PFSK-1 (cell line): ENCODE measurements around the gene E2F4.

Source experiments
- FOXP2 ChIP-seq: optimal IDR thresholded peaks from 2 replicates; pipeline ENCODE3; 2011; ENCODE audit warnings: borderline replicate concordance, control low read depth, inconsistent platforms; ENCODE audit not compliant: insufficient read depth; ENCODE audit errors: extremely low read length, extremely low read depth
- POLR2AphosphoS5 ChIP-seq: IDR thresholded peaks from 2 replicates; pipeline ENCODE4 v1.6.1; 2012; ENCODE audit warnings: low read depth, mild to moderate bottlenecking, control low read depth, low read length, moderate library complexity
- REST ChIP-seq, 2 experiments: IDR thresholded peaks; 2 replicates each; pipeline versions ENCODE4 v1.6.1 to v1.8.0; 2011 to 2012; ENCODE audit warnings: low read depth in 2 of 2, low read length in 2 of 2, control low read depth in 1 of 2, inconsistent platforms in 1 of 2, mild to moderate bottlenecking in 1 of 2, moderate library complexity in 1 of 2; ENCODE audit not compliant: insufficient read depth in 1 of 2
- SIN3A ChIP-seq: IDR thresholded peaks from 2 replicates; pipeline ENCODE4 v1.6.1; 2012; ENCODE audit warnings: mild to moderate bottlenecking, low read length, moderate library complexity, borderline replicate concordance; ENCODE audit not compliant: insufficient read depth
- TAF1 ChIP-seq: IDR thresholded peaks from 2 replicates; pipeline ENCODE4 v1.6.1; 2012; ENCODE audit warnings: low read length, control low read depth, borderline replicate concordance; ENCODE audit not compliant: insufficient read depth

Gene E2F4

DNA sequence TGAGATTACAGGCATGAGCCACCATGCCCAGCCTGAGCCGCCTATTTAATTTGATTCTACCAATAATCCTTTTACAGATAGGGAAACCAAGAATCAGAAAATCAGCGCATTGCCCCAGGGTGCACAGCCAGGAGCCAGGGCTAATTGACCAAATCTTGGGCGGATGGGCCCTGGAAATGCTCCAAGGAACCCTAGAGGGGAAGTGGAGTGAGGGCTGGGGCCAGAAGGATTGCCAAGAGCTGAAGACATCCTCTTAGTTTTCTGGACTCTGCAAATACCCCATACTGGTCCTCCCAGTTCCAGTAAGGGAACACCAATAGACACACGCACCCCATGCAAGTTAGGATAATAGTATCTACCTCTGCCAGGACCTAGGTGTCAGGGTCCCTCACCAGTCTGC is 51.5 kb downstream of the E2F4 start:
- no peak for TF ChIP-seq TAF1
- no peak for TF ChIP-seq POLR2AphosphoS5
- no peak for TF ChIP-seq REST (IDR thresholded peaks at IDR 0.05; ENCODE audit: insufficient read depth in 1 of 2, low read depth in 2 of 2, low read length in 2 of 2)

GRCh38 chr16:67244387-67245185 is 52.6 kb downstream of the E2F4 start:
- no peak for TF ChIP-seq POLR2AphosphoS5
- TF ChIP-seq FOXP2 = no peak
- TF ChIP-seq REST (IDR thresholded peaks at IDR 0.05; ENCODE audit: insufficient read depth in 1 of 2, low read depth in 2 of 2, low read length in 2 of 2) = no peak
- no peak for TF ChIP-seq SIN3A
- no peak for TF ChIP-seq TAF1

- TF ChIP-seq REST (IDR thresholded peaks at IDR 0.05; ENCODE audit: insufficient read depth in 1 of 2, low read depth in 2 of 2, low read length in 2 of 2) (no peak), SIN3A (no peak), POLR2AphosphoS5 (no peak), TAF1 (no peak), FOXP2 (no peak)
These were observed 53.2 kb downstream of the E2F4 start for GRCh38 chr16:67245186-67245585.

- TF ChIP-seq POLR2AphosphoS5 (no peak), TAF1 (no peak), REST (IDR thresholded peaks at IDR 0.05; ENCODE audit: insufficient read depth in 1 of 2, low read depth in 2 of 2, low read length in 2 of 2) (no peak), FOXP2 (peak; percentile 5), SIN3A (no peak)
These were observed 53.7 kb downstream of the E2F4 start for GRCh38 chr16:67245674-67246080.
